ENCODE results near the gene UNC93A.

UNC93A gene

GRCh38 chr6:167342879-167343610 lies 51.9 kb downstream of the UNC93A start:
- no peak for TF ChIP-seq CTCF (IDR thresholded peaks at IDR 0.05; ENCODE audit: low read depth, low read length)
- H3K4me3 ChIP-seq (ENCODE audit: low read depth, low read length) = no peak overlapping the region

GRCh38 chr6:167345348-167345747 lies 54.2 kb downstream of the UNC93A start:
- TF ChIP-seq CTCF (IDR thresholded peaks at IDR 0.05; ENCODE audit: low read depth, low read length) = no peak
- no peak overlapping the region for H3K4me3 ChIP-seq (ENCODE audit: low read depth, low read length)

- no peak overlapping the region for H3K4me3 ChIP-seq (ENCODE audit: low read depth, low read length)
- no peak for TF ChIP-seq CTCF (IDR thresholded peaks at IDR 0.05; ENCODE audit: low read depth, low read length)
Observed at GRCh38 chr6:167345960-167346359, 54.8 kb downstream of the UNC93A start.

- no peak for TF ChIP-seq CTCF (IDR thresholded peaks at IDR 0.05; ENCODE audit: low read depth, low read length)
- H3K4me3 ChIP-seq (ENCODE audit: low read depth, low read length) = no peak overlapping the region
Observed at GRCh38 chr6:167347226-167347625, 56.1 kb downstream of the UNC93A start.

- no peak for TF ChIP-seq CTCF (IDR thresholded peaks at IDR 0.05; ENCODE audit: low read depth, low read length)
- no peak overlapping the region for H3K4me3 ChIP-seq (ENCODE audit: low read depth, low read length)
Observed at GRCh38 chr6:167349631-167350274, 58.6 kb downstream of the UNC93A start.

- no peak for TF ChIP-seq CTCF (IDR thresholded peaks at IDR 0.05; ENCODE audit: low read depth, low read length)
- H3K4me3 ChIP-seq (ENCODE audit: low read depth, low read length) = no peak overlapping the region
Observed at GRCh38 chr6:167350275-167350696, 59.2 kb downstream of the UNC93A start.

Measured in WI38 (cell line).